NCI-H1694 treated with DMSO at 0.1 percent for 48 hours (cell line): Measurements from ENCODE around the gene EFNA4.
A peak's percentile ranks its signal among the peaks of the same experiment; 100 is the strongest.
"Not testable (repeated sequence)": the region's sequence is repeated elsewhere in the genome, so short reads cannot be mapped to it uniquely, and the experiment has no call there.

ENCODE experiments used
- DNase-seq: peaks from one replicate; lab custom pipeline; 2025; lab: John Stamatoyannopoulos, UW

EFNA4 gene

DNA sequence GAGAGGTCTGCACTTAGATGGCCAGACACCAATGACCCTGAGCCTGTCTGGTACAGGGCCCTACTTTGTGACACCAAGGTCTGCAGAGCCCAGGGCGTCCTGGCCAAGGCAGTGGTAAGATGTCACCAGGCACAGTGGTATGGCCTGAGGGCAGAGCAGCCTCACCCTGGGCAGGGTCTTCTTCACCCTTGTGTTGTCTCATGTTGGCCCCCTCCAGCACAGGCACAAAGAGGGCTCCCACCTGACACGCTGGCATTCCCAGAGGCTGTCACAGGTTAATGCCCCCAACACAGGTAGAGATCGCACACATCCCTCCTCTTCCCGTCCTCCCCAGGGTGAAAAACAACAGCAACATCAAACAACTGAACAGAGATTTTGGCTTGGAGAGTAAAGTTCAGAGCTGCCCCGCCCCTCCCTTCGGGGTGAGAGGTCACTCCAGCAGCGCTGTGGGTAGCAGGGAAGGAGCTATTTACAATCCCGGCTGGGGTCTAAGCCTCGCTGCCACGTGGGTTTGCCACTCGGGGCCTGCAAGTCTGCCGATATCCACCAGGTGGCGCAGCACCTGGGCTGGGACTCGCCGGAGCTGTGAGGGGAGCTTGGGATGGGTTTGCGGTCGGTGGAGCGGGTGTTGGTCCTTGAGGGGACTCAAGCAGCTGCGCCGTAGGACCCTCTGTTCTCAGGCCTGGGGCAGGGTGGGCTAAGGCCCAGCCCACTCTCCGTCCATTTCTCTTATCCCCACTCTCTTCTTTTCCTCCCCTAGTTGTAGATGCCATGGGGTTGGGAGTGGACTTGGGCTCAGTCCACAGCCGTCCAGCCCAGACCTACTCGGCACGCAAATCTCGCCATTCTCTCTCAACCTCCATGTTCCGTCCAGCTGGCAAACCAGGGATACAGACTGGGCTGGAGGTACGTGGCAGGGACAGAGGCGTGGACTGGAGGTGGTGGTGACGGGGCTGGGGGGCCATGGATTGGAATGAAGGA lies 27.8 kb downstream of the EFNA4 start:
- DNase-seq: peak; percentile 85

DNA sequence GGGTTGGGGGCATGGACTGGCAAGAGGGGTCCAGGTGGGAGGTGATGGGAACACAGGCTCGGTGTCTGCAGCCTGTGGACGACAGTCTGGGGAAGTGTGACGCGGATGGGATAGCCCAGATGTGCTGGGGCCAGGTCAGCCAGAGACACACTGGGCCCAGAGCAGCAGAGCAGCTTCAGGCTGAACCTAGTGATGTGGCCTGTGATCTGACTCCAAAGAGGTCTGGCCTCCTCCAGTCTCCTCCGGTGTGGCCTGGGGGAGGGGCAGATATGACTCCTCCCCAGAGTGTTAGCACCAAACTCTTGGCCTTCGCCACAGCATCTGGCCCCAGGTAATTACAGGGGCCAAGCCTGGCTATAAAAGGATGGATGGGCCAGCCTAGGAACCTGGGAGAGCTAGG lies 28.6 kb downstream of the EFNA4 start:
- no peak for DNase-seq

DNA sequence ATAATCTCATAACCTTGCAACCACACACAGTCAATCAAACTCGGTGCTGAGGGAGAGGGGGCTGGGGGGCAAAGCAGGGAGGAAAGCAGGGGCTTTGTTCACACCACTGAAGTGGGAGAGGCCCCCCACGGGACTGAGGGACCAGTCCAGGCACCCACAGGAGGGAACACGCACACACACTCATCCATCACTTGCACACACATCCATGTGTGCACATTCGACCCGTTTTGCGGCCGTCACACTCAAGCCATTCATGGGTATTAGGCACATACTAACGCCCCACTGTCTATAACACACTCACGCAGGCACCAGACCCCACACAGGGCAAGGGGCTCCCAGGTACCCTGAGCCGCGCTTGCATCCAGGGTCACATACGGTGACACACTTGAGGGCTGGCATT lies 29.1 kb downstream of the EFNA4 start:
- no peak for DNase-seq

DNA sequence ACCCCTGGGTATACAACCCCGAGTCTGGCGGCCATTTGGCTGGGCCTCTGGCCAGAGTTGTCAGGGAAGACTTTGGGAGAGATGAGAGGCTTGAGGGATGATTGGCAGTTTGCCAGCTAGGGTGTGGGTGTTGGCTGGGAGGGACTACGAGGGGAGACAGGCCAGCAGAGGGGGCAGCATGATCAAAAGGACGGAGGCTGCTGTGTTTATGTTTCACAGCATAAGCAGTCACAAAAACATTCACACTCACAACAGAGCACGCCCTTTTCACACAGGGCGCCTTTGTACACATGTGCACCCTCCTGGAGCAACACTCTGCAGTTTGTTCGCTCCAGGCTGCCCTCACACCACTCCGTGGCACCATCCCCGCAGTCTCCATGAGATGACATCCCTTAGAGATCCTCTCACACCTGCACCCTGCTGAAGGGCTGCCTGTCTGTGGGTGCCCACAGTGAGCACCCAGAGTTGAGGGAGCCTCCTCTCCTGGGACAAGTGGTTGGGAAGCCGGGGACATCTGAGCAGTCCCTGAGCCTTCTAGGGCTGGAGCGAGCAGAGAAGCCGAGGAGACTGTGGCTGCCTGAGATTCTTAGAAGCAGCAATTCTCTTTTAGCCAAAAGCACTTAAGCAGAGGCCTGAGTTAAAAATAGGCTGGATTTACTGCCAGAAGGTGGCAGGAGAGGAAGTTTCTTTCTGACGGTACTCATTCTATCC lies 30.5 kb downstream of the EFNA4 start:
- DNase-seq: peak; percentile 64

DNA sequence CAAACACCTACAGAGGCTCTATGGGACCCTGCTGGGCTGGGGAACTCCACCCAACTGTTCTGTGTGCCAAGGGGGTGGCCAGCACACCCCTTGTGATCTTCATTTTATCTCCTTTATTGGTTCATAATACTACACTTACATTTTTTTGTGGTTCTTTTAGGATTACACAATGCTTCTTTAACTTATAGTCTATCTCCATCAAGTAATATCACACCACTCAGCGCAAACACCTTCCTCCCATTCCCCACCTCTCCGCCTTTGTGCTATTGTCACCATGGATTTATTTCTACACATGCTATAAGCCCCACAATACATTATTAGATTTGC lies 31.0 kb downstream of the EFNA4 start:
- DNase-seq: no peak

DNA sequence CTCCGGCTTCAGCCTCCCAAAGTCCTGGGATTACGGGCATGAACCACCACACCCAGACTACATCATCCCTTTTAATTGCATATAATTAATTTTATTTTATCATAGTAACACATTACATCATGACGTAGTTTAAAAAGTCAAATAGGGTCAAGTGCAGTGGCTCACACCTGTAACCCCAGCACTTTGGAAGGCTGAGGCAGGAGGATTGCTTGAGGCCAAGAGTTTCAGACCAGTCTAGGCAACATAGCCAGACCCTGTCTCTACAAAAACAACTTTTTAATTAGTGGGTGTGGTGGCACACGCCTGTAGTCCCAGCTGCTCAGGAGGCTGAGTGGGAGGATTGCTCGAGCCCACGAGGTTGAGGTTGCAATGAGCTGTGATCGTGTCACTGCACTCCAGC lies 35.8 kb downstream of the EFNA4 start:
- DNase-seq: no peak

DNA sequence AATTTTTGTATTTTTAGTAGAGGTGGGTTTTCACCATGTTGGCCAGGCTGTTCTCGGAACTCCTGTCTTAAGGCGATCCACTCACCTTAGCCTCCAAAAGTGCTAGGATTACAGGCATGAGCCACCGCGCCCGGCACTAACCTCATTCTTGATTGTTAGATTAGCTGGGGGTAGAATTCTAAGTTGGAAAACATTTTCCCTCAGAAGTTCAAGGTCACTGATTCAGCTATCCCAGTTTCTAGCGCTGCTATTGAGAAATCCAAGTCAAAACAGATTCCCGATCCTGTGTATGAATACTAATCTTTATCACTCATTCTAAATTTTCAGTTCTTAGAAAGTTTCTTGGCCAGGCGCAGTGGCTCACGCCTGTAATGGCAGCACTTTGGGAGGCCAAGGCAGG lies 39.8 kb downstream of the EFNA4 start:
- no peak for DNase-seq

DNA sequence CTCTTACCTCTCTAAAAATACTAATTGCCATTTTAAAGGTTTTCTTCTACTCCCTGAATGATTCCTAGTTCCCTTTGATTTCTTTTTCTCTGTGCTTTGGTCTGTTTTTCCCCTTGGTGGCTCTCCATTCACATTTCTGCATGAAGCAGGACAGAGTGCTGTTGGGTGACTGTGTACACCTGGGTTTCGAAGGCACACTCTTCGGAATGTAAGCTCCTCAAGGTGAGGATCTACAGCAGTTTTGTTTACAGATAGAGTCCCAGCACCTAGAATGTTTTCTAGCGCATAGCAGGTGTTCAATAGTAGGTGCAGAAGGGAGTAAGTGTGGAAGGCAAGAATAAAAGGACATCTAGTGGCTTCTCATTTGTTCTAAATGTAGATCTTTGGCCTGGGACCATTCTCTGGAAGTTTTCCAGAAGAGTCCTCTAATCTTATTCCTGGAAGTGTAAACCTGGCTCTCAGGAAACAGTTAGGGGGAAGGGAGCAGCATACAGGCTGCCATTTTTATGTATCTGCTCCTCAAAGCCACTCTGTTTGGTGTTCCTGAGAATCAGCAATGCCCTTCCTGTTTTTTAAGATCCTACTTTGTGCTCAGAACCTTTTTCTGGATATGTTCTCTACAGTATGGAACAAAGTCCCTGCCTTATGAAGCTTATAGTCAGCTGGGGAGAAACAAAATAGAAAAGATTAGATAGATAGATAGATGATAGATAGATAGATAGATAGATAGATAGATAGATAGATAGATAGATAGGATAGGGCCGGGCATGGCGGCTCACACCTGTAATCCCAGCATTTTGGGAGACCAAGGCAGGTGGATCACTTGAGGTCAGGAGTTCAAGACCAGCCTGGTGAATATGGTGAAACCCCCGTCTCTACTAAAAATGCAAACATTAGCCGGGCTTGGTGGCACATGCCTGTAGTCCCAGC lies 41.3 kb downstream of the EFNA4 start:
- DNase-seq: no peak

DNA sequence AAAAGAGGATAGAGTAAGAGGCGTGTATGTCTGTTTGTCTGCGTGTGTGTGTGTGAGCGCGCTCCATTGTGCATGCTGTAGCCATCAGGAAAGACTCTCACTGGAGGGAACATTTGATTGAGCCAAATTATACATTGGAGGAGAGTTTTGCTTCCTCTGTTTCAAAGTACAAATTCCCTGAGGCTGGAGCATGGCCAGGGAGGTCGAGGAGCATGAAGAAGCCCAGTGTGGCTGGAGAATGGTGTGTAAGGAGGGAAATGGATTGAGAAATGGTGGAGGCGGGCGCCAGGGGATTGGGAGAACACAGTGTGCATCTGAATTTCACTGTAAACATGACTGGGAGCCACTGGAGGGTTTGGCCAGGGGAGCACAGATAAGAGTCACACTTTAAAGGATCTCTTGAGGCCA lies 42.1 kb downstream of the EFNA4 start:
- no peak for DNase-seq

DNA sequence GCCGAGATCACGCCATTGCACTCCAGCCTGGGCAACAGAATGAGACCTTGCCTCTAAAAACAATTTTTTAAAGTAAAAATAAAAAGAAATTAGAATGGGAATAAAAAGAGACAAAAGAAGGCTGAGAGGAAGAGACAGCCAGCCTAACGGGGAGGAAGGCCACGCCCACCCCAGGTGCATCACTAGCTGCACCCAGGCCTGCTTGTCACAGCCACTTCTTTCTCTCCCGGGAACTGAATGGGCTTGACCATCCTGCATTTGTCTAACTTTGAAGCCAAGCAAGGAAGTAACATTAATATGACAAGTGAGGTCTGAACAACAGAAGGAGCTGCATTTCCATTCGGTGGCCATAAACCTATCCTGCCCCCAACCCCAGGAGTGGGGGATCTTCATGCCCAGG lies 43.3 kb downstream of the EFNA4 start:
- DNase-seq: no peak

DNA sequence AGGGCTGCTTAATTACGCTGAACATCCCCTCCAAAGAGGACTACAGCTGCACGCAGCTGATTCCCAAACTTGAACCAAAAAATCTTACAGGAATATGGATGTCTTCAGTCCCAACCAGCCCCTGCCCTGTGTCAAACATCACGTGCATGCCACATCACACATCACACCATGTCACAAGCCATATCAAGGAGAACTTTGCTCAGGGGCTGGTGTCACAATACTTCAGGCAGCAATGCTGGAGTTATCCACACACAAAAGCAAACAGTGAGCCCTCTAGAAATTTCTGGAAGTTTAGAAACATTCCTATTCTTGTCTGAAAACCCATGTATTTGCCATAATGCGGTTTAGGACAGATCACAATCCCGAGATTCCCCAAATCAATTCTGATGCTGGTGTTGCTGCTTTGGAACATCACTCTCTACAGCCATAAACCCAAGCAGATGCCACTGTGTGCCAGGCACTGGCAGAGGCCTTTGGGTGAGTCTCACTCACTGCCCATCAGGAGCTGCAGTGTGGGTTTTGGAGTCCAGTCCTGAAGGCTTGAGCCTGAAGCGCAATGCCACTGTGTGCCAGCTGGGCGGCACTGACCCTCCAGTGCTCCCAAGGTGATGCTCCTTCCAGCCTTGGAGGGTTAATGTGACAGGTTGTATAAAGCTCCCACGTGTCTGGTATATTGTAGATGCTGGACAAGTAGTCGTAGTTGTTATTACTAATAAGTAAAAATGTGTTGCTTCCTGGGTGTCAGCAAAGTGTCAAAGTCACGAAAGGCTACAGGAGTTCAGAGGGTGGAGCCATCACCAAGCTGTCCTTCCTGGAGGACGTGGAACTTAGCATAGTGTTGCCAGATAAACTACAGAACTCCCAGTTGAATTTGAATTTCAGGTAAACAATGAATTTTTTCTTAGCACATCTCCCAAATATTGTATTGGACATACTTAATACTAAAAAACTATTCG lies 44.0 kb downstream of the EFNA4 start:
- no peak for DNase-seq

DNA sequence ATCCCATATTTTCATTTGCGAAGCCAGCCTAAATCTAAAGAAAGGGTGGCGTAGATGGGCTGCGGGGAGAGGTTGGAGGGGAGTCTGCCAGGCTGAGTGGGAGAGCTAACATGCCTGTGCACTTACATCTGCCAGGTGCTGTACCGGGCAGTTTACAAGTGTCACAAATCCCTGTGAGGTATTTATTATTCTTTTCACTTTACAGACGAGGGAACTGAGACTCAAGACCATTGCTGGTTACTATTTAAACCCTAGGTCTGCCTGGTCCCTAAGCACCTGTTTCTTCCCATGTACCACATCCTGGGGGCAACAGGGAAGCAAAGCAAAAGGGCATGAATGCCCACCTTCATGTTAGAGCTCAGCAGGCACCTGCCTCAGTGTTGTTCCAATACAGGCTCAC lies 44.8 kb downstream of the EFNA4 start:
- no peak for DNase-seq

DNA sequence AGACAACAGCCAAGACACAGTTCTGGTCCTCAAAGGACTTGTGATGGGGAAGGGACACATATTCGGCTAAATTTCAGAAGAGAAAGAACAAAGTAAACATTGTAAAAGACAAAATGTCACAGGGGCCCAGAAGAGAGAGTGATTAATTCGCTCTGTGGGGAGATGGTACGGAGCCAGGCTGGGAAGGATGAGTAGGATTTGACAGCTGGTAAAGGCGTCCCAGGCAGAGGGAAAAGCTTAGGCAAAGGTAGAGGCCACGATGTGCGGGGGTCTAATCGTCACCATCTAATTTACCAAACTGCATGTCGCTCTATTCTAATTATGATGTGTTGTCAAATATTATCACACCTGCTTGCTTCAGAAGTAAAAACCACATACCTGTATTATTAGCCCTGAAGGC lies 46.8 kb downstream of the EFNA4 start:
- no peak for DNase-seq

DNA sequence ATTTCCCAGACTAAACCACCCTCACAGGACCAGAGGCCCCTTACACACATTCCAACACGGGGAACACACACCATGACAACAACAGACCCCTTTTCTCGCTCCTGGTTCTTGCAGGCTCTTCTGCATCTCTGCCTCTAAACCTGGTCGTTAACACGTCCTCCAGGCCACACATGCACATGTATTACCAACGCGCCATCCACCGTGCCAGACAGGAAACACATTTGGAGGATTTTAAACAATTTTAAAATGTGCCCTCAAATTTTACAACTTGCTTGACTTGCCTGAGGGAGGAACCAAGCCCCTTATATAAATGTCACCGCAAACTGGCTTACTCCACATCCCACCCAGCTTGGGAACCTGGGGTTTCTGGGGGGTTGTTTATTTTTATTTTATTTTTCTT lies 47.3 kb downstream of the EFNA4 start:
- no peak for DNase-seq

DNA sequence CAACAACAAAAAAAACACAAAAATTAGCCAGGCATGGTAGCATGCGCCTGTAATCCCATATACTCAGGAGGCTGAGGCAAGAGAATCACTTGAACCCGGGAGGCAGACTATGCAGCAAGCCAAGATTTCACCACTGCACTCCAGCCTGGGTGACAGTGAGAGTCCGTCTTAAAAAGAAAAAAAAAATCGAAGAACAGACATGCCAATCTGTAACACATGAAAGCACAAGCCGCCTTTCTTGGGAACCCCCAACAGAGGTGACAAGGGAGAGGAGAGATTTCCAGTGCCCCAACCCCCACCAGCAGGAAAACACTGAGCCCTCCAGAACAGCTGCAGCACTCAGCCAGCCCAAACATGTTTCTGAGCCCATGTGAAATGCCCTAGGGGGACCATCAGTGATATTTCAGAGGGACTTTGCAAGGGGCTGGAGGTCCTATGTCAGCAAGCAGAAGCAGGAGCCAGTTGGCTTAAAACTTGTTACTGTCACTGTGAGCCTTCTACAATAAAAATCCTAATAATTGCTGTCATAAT lies 50.0 kb downstream of the EFNA4 start:
- peak; percentile 51 for DNase-seq

DNA sequence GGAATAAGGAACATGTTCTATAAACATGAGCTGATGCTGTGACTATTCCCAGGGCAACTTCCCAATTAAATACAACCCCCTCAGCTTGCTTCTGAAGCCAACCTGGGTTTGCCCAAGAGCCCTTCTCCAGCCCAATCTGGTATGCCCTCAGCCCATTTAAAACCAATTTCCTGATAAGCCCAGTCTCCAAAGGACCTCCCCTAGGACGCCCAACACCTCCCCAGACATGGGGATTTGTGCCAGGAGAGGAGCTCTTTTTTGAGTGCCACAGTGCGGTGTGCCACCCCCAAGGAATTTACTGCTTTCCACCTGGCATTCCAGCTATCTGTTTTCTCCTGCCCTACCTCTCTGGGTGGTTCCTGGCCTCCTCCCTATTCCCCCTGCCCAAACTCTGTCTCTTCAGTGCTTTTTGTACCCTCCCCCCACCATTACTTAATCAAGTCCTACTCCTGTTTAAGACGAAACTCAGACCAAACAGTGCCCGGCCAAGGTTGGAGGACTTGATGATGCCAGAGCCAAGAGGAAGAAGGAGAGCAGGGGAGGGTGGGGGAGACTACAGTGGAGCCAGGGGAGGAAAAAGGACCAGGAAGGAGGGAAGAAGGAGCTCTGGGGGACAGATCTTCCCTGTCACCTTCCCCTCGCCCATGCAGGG lies 52.7 kb downstream of the EFNA4 start:
- no peak for DNase-seq

DNA sequence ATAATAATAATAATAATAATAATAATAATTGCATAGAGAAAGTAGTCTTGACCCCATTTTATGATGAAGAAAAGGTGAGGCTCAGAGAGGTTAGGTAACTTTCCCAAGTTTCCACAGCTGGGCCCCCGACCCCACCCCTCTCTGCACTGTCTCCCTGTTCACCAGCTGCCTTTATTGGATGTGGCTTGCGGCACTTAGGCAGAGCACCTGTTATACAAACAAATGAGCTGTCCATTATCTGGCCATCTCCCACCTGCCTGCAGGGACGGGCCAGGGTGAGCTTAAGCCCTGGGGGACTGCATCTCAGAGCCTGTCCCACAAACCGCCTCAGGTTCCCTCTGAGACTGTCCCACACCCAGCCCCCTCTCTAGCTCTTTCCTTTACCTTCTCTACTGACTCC lies 54.1 kb downstream of the EFNA4 start:
- DNase-seq: no peak

DNA sequence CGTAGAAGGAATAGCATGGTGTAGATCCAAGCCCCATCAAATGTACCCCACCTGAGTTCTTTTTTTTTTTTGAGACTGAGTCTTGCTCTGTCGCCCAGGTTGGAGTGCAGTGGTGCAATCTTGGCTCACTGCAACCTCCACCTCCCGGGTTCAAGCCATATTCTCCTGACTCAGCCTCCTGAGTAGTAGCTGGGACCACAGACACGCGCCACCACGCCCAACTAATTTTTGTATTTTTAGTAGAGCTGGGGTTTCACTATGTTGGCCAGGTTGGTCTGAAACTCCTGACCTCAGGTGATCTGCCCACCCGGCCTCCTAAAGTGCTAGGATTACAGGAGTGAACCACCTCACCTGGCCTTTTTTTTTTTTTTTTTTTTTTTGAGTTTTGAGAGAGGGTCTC lies 54.5 kb downstream of the EFNA4 start:
- not testable (repeated sequence) for DNase-seq
